SU-DHL-6 (cell line): ENCODE data around the gene RHOH.

Source experiments
- EZH2phosphoT487 ChIP-seq: fragments of 200-600 bp; sonication (generic), shearing (Covaris generic); conservative IDR thresholded peaks from 2 replicates; pipeline ENCODE4 v1.6.1; 2018; ENCODE audit warnings: mild to moderate bottlenecking, antibody characterized with exemption, low read length, moderate library complexity, mixed read lengths
- TF ChIP-seq, protein P1 (sequence below): fragments of 200-600 bp; sonication (generic); IDR thresholded peaks from one replicate; pipeline ENCODE4 v1.5.1; 2017; ENCODE audit warnings: antibody characterized with exemption, mild to moderate bottlenecking, low read length, moderate library complexity; ENCODE audit not compliant: insufficient read depth, poor library complexity, severe bottlenecking

- TF ChIP-seq, protein P1, sequence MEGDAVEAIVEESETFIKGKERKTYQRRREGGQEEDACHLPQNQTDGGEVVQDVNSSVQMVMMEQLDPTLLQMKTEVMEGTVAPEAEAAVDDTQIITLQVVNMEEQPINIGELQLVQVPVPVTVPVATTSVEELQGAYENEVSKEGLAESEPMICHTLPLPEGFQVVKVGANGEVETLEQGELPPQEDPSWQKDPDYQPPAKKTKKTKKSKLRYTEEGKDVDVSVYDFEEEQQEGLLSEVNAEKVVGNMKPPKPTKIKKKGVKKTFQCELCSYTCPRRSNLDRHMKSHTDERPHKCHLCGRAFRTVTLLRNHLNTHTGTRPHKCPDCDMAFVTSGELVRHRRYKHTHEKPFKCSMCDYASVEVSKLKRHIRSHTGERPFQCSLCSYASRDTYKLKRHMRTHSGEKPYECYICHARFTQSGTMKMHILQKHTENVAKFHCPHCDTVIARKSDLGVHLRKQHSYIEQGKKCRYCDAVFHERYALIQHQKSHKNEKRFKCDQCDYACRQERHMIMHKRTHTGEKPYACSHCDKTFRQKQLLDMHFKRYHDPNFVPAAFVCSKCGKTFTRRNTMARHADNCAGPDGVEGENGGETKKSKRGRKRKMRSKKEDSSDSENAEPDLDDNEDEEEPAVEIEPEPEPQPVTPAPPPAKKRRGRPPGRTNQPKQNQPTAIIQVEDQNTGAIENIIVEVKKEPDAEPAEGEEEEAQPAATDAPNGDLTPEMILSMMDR: no peak
- TF ChIP-seq EZH2phosphoT487: no peak
These were observed 559 bp upstream of the RHOH start for GRCh38 chr4:40196272-40196671.
